NCI-H187 (cell line): Measurements from ENCODE around the gene SPATA21.
"Not testable (repeated sequence)": the region's sequence is repeated elsewhere in the genome, so short reads cannot be mapped to it uniquely, and the experiment has no call there.

Experiments
- DNase-seq, 2 experiments: peaks; one replicate each; lab custom pipeline; 2025; lab: John Stamatoyannopoulos, UW

Gene SPATA21

GRCh38 chr1:16436946-16437474 is at the start of gene SPATA21:
TSS of gene SPATA21 (minus strand) at chr1:16437424. CDS start at chr1:16431371, 6,053 bp downstream.
- no peak for DNase-seq

GRCh38 chr1:16487011-16487410 is 49.8 kb upstream of the SPATA21 start:
- not testable (repeated sequence) for DNase-seq

- not testable (repeated sequence) for DNase-seq
These were observed 49.1 kb upstream of the SPATA21 start for GRCh38 chr1:16486316-16486715.

- DNase-seq: no peak
These were observed 47.7 kb upstream of the SPATA21 start for GRCh38 chr1:16484931-16485330.

- no peak for DNase-seq
These were observed 47.2 kb upstream of the SPATA21 start for GRCh38 chr1:16484501-16484835.

GRCh38 chr1:16483639-16484500 is 46.6 kb upstream of the SPATA21 start:
- not testable (repeated sequence) for DNase-seq

GRCh38 chr1:16483146-16483545 is 45.9 kb upstream of the SPATA21 start:
- DNase-seq: not testable (repeated sequence)

GRCh38 chr1:16478091-16478490 is 40.9 kb upstream of the SPATA21 start:
- no peak for DNase-seq

GRCh38 chr1:16475771-16476770 is 38.8 kb upstream of the SPATA21 start:
- not testable (repeated sequence) for DNase-seq

- not testable (repeated sequence) for DNase-seq
These were observed 37.7 kb upstream of the SPATA21 start for GRCh38 chr1:16474891-16475290.

GRCh38 chr1:16474166-16474800 is 37.1 kb upstream of the SPATA21 start:
- no peak for DNase-seq

- no peak for DNase-seq
These were observed 31.3 kb upstream of the SPATA21 start for GRCh38 chr1:16468558-16468957.

GRCh38 chr1:16464917-16465625 is 27.8 kb upstream of the SPATA21 start:
- DNase-seq: no peak

GRCh38 chr1:16462773-16463330 is 25.6 kb upstream of the SPATA21 start:
- DNase-seq: no peak

- DNase-seq: no peak
These were observed 24.5 kb upstream of the SPATA21 start for GRCh38 chr1:16461681-16462080.

GRCh38 chr1:16459352-16459925 is 22.2 kb upstream of the SPATA21 start:
- DNase-seq: no peak

- DNase-seq: no peak
These were observed 21.6 kb upstream of the SPATA21 start for GRCh38 chr1:16458831-16459230.

- DNase-seq: not testable (repeated sequence)
These were observed 18.9 kb upstream of the SPATA21 start for GRCh38 chr1:16456151-16456550.

- DNase-seq: not testable (repeated sequence)
These were observed 17.7 kb upstream of the SPATA21 start for GRCh38 chr1:16454909-16455308.

- no peak for DNase-seq
These were observed 14.8 kb upstream of the SPATA21 start for GRCh38 chr1:16451841-16452528.
